NCI-H187 (cell line): ENCODE measurements around the gene ZNF311.

Experiments used
- DNase-seq, 2 experiments: peaks; one replicate each; lab custom pipeline; 2025; lab: John Stamatoyannopoulos, UW

Gene ZNF311

DNA sequence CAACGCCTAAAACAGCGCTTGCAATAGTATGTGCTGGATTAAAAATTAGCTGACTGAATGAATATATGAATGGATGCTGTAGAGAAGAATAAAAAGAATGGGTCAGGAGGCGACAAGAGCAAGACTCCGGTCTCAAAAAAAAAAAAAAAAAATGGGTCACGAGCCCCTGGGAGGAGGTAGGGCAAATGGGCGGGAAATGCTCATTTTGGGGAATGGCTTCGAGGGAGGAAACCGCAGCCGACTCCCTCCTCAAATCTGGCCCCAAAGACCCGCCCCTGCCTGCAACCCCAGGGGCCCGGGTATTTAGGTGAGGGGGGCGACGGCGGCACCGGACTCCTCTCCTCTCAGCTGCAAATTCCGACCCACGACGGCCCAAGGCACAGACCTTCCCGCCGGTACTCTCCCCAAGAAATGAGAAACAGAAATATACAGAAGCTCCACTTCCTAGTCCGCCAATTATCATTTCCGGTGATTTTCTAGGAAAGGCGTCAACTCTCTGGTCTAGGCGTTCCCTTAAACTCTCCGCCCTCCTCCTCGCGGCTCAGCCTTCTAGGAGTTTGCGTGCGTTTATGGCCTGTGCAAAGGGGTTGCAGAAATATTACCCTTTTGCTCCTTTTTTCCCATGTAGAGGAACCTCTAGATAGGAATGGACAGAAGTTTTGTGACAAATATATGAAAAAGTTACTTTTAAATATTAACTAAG, at the start of gene ZNF311:
ZNF311 (minus strand) TSS at position 133 of the 703 bp plus-strand sequence. CDS start 1,361 bp downstream, outside the sequence.
- DNase-seq: no peak

GRCh38 chr6:29051680-29052079, 46.6 kb upstream of the ZNF311 start:
- no peak for DNase-seq

GRCh38 chr6:29045075-29045474, 40.0 kb upstream of the ZNF311 start, which contains the start of gene OR2W1:
OR2W1 (minus strand) TSS chr6:29045175; CDS start chr6:29045175, 0 bp downstream.
- DNase-seq: no peak

- DNase-seq: no peak
Observed at GRCh38 chr6:29035951-29036350, 30.8 kb upstream of the ZNF311 start.

DNA sequence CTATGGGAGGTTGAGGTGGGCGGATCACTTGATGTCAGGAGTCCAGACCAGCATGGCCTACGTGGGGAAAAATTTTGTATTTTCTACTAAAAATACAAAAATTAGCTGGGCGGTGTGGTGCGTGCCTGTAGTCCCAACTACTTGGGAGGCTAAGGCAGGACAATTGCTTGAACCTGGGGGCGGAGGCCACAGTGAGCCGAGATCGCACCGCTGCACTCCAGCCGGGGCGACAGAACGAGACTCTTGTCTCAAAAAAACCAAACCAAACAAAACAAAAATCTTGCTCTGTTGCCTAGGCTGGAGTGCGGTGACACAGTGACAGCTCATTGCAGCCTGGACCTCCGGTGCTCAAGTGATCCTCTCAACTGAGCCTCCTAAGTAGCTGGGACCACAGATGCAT, 23.7 kb upstream of the ZNF311 start:
- no peak for DNase-seq

GRCh38 chr6:29025927-29026585, 20.9 kb upstream of the ZNF311 start:
- DNase-seq: no peak

DNA sequence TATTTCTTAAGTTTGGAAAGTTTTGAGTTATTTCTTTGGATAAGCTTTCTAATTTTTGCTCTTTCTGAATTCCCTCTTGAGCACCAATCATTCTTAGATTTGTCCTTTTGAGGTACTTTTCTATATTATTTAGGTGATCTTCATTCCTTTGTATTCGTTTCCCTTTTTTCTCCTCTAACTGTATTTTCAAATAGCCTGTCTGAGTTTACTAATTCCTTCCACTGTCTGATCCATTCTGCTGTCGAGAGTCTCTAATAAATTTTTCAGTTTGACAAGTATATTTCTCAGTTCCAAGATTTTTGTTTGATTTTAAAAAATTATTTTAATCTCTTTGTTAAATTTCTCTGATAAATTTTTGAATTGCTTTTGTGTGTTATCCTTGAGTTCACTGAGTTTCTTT, 16.3 kb upstream of the ZNF311 start:
- DNase-seq: no peak

- no peak for DNase-seq
Observed at GRCh38 chr6:29019629-29020028, 14.5 kb upstream of the ZNF311 start.

DNA sequence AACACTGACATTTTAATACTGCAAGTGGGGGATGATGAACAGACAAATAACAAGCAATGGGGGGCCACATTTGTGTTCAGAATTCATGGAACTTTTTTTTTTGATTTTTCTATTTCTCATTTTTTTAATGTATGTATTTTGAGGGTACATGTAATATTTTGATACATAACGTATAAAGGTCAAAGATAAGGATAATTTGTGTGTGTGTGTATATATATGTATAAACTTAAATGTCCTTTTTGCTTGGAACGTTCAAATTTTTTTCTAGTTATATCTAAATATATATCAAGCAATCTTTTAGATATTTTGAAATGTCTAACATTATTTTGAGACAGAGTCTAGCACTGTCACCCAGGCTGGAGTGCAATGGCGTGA, 12.3 kb upstream of the ZNF311 start:
- DNase-seq: no peak

DNA sequence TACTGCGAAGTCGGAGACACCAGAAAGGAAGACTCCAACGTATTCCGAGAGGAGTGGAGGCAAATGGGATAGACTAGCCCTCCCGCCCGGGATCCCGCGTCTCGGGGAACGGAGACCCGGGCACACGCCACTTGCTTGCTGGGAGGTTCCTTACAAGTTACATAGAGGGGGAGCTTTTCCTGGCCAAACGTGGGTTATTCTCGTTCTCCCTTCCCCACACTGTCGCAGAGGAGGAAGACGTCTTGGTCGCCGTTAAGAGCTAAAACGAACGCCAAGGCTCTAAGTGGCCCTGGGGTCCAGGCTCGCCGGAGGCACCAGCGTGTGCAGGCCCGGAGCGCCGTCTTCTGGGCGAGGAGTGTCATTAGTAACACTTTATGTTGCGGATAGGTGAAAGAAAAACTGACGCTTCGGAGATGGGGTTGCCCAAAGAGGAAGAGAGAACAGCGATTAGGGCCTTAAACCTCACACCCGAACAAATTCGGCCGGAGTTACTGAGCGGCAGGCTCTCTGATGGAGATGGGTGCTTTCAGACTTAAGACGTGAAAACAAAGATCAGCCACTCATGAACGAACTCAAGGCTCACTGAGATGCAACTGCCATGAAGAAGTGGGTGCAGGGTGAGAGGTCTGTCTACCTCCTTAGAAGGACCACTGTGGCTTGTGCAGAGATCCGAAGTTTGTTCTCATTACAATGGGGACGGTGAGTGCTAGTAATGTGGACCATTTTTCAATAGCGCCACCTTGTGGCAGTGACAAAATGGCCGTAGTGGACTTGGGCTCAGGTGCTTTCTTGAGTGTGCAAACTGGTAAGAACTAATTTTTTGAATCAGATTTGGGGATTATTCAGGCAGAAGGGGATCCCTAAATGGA, 11.7 kb upstream of the ZNF311 start:
- DNase-seq: peak; percentile 9 to 45

- no peak for DNase-seq
Observed at GRCh38 chr6:29014729-29015608, 9.9 kb upstream of the ZNF311 start.

DNA sequence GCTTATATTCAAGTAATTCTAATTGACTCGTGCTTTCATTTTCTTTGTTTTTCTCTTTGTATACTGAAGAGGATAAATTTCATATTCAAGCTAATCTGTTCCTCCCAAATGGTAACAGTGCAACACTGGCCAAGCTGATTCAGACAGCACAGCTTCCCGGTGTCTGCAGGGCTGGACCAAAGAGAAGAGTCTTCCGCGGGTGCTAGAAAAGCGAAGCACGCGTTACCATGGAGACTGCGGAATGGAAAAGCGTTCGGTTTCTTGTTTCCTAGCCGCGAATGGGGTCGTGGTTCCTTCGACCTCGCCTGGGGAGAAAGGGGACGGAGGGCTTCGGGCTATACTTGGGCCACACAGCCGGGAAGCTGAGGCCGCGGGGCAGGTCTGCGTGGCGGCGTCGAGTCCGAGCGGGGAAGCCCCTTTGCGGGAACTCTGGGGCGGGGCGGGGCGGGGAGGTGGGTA, 6.2 kb upstream of the ZNF311 start:
- DNase-seq: no peak

- no peak for DNase-seq
Observed at GRCh38 chr6:29009358-29009757, 4.2 kb upstream of the ZNF311 start.

- DNase-seq: no peak
Observed at GRCh38 chr6:29008089-29008488, 3.0 kb upstream of the ZNF311 start.

GRCh38 chr6:28996844-28997510, 8.1 kb downstream of the ZNF311 start:
- no peak for DNase-seq

GRCh38 chr6:28995093-28995650, 9.9 kb downstream of the ZNF311 start:
- DNase-seq: no peak

DNA sequence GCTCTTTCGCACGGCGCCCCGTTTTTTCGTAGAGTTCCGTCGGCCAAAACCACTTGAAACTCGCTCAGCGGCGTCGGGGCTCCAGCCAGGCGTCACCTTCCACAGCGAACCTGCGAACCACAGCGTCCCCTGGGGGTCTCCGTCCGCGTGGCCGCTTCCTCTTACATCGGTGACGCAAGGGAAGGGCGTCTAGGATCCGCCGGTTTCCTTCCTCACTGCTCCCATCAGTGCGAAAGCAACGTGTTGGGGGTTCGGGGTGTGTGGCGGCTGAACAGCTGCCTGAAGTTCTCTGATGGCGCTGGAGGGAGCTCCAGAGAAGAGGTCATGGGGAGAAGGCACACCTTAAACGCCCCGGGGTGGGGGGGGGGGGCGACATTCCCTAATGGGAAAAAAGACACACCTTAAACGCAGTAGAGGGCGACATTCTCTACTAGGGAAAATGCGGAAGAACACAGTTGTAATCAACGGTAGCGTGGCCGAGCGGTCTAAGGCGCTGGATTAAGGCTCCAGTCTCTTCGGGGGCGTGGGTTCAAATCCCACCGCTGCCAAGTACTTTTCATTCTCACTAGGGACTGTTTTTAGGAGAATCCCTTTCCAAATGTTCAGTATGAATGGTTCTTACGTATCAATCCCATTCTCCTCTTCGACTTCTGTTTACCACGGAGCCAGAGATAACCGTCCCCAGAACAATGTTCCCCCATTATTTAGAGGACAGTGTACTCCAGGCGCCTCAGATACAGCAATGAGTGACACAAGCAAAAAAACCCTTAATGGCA, 16.4 kb downstream of the ZNF311 start:
- DNase-seq: no peak

GRCh38 chr6:28985462-28986164, 19.5 kb downstream of the ZNF311 start:
- peak in 1 of 2 experiments; percentile 74 for DNase-seq

GRCh38 chr6:28983838-28984237, 21.3 kb downstream of the ZNF311 start:
- DNase-seq: no peak
